Gastrocnemius medialis (tissue), 4 donors: ENCODE measurements around the gene PNMA8A.

Experiments
- POLR2A ChIP-seq, 2 donors: fragments of 450-650 bp; IDR thresholded peaks; one replicate each; pipeline ENCODE4 v1.6.1; 2017; ENCODE audit warnings: antibody characterized with exemption in 2 of 2, mild to moderate bottlenecking in 2 of 2, moderate library complexity in 2 of 2
- TF ChIP-seq, protein P1 (sequence below), 5 experiments: fragments of 450-650 bp in 3 of 5; fragments of 200-600 bp in 2 of 5; sonication (generic) in 2 of 5; IDR thresholded peaks in 4 of 5; conservative IDR thresholded peaks in 1 of 5; 1 replicate in 4 of 5; 2 replicates in 1 of 5; pipeline ENCODE4 v1.5.1; 2016 to 2019; ENCODE audit warnings: antibody characterized with exemption in 5 of 5, mild to moderate bottlenecking in 3 of 5, moderate library complexity in 3 of 5

DNA sequence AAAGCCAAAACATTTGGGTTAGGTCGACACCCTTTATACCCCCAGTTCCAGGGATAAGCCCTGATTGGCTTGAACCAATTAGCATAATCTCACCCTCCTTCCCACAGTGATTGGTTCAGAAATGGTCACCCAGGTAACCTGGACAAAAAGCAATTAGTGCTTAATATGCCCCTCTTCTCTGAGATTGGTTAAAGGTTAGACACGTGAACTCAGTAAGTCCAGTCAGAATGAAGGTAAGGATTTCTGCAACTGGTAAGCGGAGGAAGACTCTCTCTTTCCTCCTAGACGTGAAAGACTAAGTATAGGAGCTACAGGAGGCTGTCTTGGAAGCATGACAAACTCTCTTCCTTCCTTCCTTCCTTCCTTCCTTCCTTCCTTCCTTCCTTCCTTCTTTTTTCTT is 41.4 kb downstream of the PNMA8A start:
- TF ChIP-seq POLR2A (IDR thresholded peaks at IDR 0.05), result no peak
- TF ChIP-seq, protein P1, sequence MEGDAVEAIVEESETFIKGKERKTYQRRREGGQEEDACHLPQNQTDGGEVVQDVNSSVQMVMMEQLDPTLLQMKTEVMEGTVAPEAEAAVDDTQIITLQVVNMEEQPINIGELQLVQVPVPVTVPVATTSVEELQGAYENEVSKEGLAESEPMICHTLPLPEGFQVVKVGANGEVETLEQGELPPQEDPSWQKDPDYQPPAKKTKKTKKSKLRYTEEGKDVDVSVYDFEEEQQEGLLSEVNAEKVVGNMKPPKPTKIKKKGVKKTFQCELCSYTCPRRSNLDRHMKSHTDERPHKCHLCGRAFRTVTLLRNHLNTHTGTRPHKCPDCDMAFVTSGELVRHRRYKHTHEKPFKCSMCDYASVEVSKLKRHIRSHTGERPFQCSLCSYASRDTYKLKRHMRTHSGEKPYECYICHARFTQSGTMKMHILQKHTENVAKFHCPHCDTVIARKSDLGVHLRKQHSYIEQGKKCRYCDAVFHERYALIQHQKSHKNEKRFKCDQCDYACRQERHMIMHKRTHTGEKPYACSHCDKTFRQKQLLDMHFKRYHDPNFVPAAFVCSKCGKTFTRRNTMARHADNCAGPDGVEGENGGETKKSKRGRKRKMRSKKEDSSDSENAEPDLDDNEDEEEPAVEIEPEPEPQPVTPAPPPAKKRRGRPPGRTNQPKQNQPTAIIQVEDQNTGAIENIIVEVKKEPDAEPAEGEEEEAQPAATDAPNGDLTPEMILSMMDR (IDR thresholded peaks at IDR 0.05 in 4 of 5, conservative IDR thresholded peaks at IDR 0.05 in 1 of 5), result no peak
